Activated naive CD4-positive, alpha-beta T cell treated with anti-CD3 and anti-CD28 coated beads for 36 hours (primary cell): Measurements from ENCODE around the gene ZNF680. TPM values are rescaled to one million over a fixed set of nuclear protein-coding genes. Genes with fewer than 3 reads are reported as not detected.
"Not testable (repeated sequence)": the region's sequence is repeated elsewhere in the genome, so short reads cannot be mapped to it uniquely, and the experiment has no call there.

Source experiments
- CTCF ChIA-PET: fragments of 350-600 bp; sonication (Branson Sonifier 250); formaldehyde crosslinking; loops from one replicate; lab custom pipeline; 2021; ENCODE audit warnings: antibody characterized with exemption; lab: Charles Lee
- DNase-seq: peaks from one replicate; pipeline ENCODE4 v3.0.0-alpha.2; 2020
- H3K27ac Mint-ChIP-seq: one replicate; pipeline ENCODE4 v1.8.0; 2021; ENCODE audit warnings: mild to moderate bottlenecking, mixed read lengths
- H3K27me3 Mint-ChIP-seq: one replicate; pipeline ENCODE4 v1.8.0; 2021; ENCODE audit warnings: low read depth, mixed read lengths
- H3K36me3 Mint-ChIP-seq: one replicate; pipeline ENCODE4 v1.8.0; 2021; ENCODE audit warnings: low read depth, mixed read lengths
- H3K4me1 Mint-ChIP-seq: one replicate; pipeline ENCODE4 v1.8.0; 2021; ENCODE audit warnings: low read depth, mixed read lengths
- H3K4me3 Mint-ChIP-seq: one replicate; pipeline ENCODE4 v1.8.0; 2021; ENCODE audit warnings: mild to moderate bottlenecking, moderate library complexity, mixed read lengths
- H3K9me3 Mint-ChIP-seq: one replicate; pipeline ENCODE4 v1.8.0; 2021; ENCODE audit warnings: mixed read lengths
- intact Hi-C: fragments of 100-400 bp; cut with micrococcal nuclease; formaldehyde crosslinking; loops from one replicate; pipeline ENCODE4 v1.15.1; 2023
- total RNA-seq, 2 experiments: library from RNA; stranded (reverse); gene quantifications; one replicate each; pipeline ENCODE4 v1.2.3, GENCODE V29; 2021

Gene ZNF680
- total RNA-seq, 2 experiments from 2014 or later = 13.4 to 14.0 TPM

DNA sequence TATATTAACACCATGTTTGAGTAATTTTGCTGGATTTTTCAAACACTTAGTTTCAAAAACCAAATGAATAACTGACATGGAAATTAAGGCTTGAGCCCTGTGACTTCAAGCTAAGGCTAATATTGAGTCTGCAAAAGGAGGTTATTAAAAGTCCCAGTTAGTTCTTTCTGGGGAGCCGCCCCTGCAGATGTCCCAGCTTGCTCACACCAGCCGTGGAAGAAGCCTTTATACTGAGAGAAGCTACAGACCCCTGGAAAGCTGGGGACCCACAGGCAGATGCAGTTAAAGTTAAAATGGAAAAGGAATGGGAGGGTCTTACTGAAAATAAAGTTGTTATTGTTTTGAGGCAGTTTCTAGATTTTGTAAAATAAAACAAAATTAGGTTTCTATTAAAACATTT lies 18.5 kb upstream of the ZNF680 start:
- DNase-seq = no peak
- Mint-ChIP-seq H3K9me3 (peaks cover 4% of the 10 kb centered on the region), H3K27ac (no peak overlapping the region), H3K4me3 (no peak overlapping the region), H3K27me3 (no peaks in the 10 kb centered on the region), H3K4me1 (no peaks in the 10 kb centered on the region), H3K36me3 (peaks cover 1% of the 10 kb centered on the region)
- CTCF ChIA-PET = interaction anchor here (0.6 to 0.8 kb wide), 3 partner anchors 9 to 481 kb away, joined by 3 to 6 read pairs (median 5); no protein-coding TSS in a partner anchor
- intact Hi-C loops = no loop called here

DNA sequence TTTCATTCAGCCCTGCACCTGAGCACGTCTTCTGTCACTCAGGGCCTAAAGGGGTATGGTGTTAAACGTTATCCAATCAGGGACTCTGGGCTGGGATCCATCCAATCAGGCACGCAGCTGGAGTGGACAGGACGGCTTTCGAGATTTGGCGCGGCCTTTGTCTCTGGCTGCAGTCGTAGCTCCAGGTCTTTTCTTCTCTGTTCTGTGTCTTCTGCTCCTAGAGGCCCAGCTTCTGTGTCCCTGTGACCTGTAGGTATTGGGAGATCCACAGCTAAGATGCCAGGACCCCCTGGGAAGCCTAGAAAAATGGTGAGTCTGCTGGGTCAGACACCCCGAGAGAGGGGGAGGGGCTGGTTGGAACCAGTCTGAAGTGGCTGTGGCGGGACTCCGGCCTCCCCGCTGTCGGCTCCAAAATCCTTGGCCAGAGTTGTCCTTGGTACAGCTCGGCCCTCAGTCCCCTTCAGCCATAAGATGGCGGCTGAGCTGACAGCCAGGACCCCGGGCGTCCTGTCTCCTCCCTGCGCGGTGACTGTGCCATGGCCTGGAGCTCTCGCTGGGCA lies 11.7 kb upstream of the ZNF680 start:
- Mint-ChIP-seq H3K4me1 (peaks cover 7% of the 10 kb centered on the region), H3K27me3 (peaks cover 17% of the 10 kb centered on the region), H3K27ac (no peak overlapping the region), H3K36me3 (peaks cover 5% of the 10 kb centered on the region), H3K9me3 (peaks cover 2% of the 10 kb centered on the region), H3K4me3 (peak overlapping the region; percentile 21)
- DNase-seq = no peak
- intact Hi-C loops = no loop called here
- CTCF ChIA-PET = interaction anchor here (0.7 kb wide), 1 partner anchor 79 kb away, joined by 6 read pairs; no protein-coding TSS in a partner anchor

- H3K27ac Mint-ChIP-seq, H3K36me3 Mint-ChIP-seq, H3K9me3 Mint-ChIP-seq, CTCF ChIA-PET, intact Hi-C loops, DNase-seq: not testable (repeated sequence)
- Mint-ChIP-seq H3K4me1 (peaks cover 13% of the 10 kb centered on the region), H3K4me3 (peak overlapping the region; percentile 79), H3K27me3 (peaks cover 19% of the 10 kb centered on the region)
Measured at GRCh38 chr7:64570284-64570605, 7.4 kb upstream of the ZNF680 start.

- peak; percentile 58 for DNase-seq
- intact Hi-C loops, H3K36me3 Mint-ChIP-seq, H3K9me3 Mint-ChIP-seq, H3K27ac Mint-ChIP-seq: not testable (repeated sequence)
- CTCF ChIA-PET = interaction anchor here (0.6 to 0.7 kb wide), 2 partner anchors 112 to 434 kb away, joined by 3 read pairs; no protein-coding TSS in a partner anchor
- Mint-ChIP-seq H3K4me1 (peaks cover 11% of the 10 kb centered on the region), H3K4me3 (peak overlapping the region; percentile 79), H3K27me3 (peaks cover 15% of the 10 kb centered on the region)
Measured at GRCh38 chr7:64569372-64570283, 6.8 kb upstream of the ZNF680 start.

DNA sequence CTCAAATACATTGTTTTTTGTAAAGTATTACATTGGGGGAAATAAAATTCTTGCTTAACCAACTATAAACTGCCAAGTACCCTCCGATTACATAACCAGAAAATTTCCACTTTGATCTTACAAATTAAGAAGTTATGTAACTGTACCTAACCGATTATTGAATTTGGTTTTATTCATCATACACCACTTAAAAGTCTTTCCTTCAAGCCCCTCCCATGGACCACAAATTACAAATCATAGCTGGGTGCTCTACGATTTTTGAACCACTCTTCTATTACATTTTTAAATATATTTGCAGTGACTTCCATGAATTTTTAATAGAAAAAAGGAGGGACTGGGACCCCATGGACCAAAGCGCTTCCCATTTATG lies 630 bp downstream of the ZNF680 start:
- H3K27me3 Mint-ChIP-seq = no peaks in the 10 kb centered on the region
- CTCF ChIA-PET = interaction anchor here (1.3 kb wide), 1 partner anchor 104 kb away, joined by 3 read pairs; no protein-coding TSS in a partner anchor
- peaks cover 24% of the 10 kb centered on the region for H3K4me1 Mint-ChIP-seq

GRCh38 chr7:64559206-64559605 lies 3.7 kb downstream of the ZNF680 start:
- CTCF ChIA-PET = no interaction called here
- no peaks in the 10 kb centered on the region for H3K27me3 Mint-ChIP-seq
- no peak for DNase-seq
- H3K36me3 Mint-ChIP-seq = peaks cover 60% of the 10 kb centered on the region
- peaks cover 24% of the 10 kb centered on the region for H3K4me1 Mint-ChIP-seq
- no peak overlapping the region for H3K27ac Mint-ChIP-seq
- peaks cover 26% of the 10 kb centered on the region for H3K9me3 Mint-ChIP-seq
- H3K4me3 Mint-ChIP-seq = no peak overlapping the region
- intact Hi-C loops = no loop called here

More for the DNA sequence above, 630 bp downstream of the ZNF680 start:
- Mint-ChIP-seq H3K27ac (peak overlapping the region; percentile 97), H3K4me3 (peak overlapping the region; percentile 100), H3K9me3 (peaks cover 8% of the 10 kb centered on the region), H3K36me3 (peaks cover 35% of the 10 kb centered on the region)
- intact Hi-C loops = loop anchor here (2.0 to 5.0 kb wide), 3 partner anchors 103 to 340 kb away; partner anchors contain the start of genes ZNF138 and ZNF273
- no peak for DNase-seq

- intact Hi-C loops = no loop called here
- H3K9me3 Mint-ChIP-seq = peaks cover 26% of the 10 kb centered on the region
- DNase-seq = no peak
- CTCF ChIA-PET = no interaction called here
- H3K27ac Mint-ChIP-seq = no peak overlapping the region
- peaks cover 20% of the 10 kb centered on the region for H3K4me1 Mint-ChIP-seq
- no peaks in the 10 kb centered on the region for H3K27me3 Mint-ChIP-seq
- H3K4me3 Mint-ChIP-seq = no peak overlapping the region
- H3K36me3 Mint-ChIP-seq = peaks cover 61% of the 10 kb centered on the region
Measured at GRCh38 chr7:64558781-64559180, 4.1 kb downstream of the ZNF680 start.

DNA sequence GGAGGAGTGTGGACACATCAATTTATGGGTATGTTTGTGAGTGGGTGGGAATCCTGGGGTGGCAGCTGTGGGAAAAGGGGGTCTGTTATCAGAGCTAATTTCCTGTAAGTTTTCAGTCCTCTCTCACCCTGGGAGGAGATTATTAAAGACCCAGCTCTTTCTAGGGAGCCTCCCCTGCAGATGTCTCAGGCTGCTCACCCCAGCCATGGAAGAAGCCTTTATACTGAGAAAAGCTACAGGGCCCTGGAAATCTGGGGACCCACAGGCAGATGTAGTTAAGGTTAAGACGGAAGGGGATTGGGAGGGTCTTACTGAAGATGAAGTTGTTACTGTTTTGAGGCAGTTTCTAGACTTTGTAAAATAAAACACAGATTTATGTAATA lies 4.6 kb downstream of the ZNF680 start:
- no peaks in the 10 kb centered on the region for H3K27me3 Mint-ChIP-seq
- intact Hi-C loops = no loop called here
- peaks cover 17% of the 10 kb centered on the region for H3K4me1 Mint-ChIP-seq
- H3K9me3 Mint-ChIP-seq = peaks cover 29% of the 10 kb centered on the region
- H3K27ac Mint-ChIP-seq = no peak overlapping the region
- CTCF ChIA-PET = interaction anchor here (0.5 kb wide), 1 partner anchor 10 kb away, joined by 4 read pairs; no protein-coding TSS in a partner anchor
- H3K4me3 Mint-ChIP-seq = no peak overlapping the region
- peaks cover 66% of the 10 kb centered on the region for H3K36me3 Mint-ChIP-seq
- DNase-seq = no peak

DNA sequence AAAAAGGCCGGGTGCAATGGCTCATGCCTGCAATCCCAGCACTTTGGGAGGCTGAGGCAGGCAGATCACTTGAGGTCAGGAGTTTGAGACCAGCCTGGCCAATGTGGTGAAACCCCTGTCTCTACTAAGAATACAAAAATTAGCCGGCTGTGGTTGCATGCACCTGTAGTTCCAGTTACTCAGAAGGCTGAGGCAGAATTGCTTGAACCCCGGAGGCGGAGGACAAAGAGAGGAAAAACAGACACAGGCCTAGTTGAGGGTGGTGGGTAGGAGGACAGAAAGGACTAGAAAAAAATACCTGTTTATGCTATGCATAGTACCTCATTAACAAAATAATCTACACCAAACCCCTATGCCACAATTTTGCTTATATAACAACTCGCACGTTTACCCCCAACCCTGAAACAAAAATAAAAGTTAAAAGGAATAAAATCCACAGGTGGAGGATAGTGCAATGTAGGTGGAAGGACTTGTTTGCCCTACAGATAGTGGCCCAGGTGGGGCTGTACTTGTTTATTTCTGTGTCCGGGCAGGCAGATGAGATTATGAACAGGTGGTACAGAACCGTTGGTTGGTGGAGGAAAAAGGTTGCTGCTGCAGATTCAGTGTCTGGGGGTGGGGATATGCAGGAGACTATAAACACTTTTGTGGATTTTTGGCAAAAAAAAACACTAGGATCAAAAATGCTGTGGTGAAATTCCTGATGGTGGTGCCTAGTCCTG lies 5.1 kb downstream of the ZNF680 start:
- peaks cover 17% of the 10 kb centered on the region for H3K4me1 Mint-ChIP-seq
- no peak overlapping the region for H3K4me3 Mint-ChIP-seq
- H3K27me3 Mint-ChIP-seq = no peaks in the 10 kb centered on the region
- H3K36me3 Mint-ChIP-seq = peaks cover 69% of the 10 kb centered on the region
- CTCF ChIA-PET = interaction anchor here (0.5 to 0.7 kb wide), 2 partner anchors 9 to 42 kb away, joined by 4 to 7 read pairs; no protein-coding TSS in a partner anchor
- peaks cover 30% of the 10 kb centered on the region for H3K9me3 Mint-ChIP-seq
- H3K27ac Mint-ChIP-seq = no peak overlapping the region
- no peak for DNase-seq
- intact Hi-C loops = no loop called here

GRCh38 chr7:64555046-64555445 lies 7.8 kb downstream of the ZNF680 start:
- H3K36me3 Mint-ChIP-seq = peaks cover 77% of the 10 kb centered on the region
- H3K4me1 Mint-ChIP-seq = peaks cover 8% of the 10 kb centered on the region
- H3K27ac Mint-ChIP-seq = no peak overlapping the region
- H3K27me3 Mint-ChIP-seq = no peaks in the 10 kb centered on the region
- intact Hi-C loops = no loop called here
- DNase-seq = no peak
- H3K4me3 Mint-ChIP-seq = no peak overlapping the region
- CTCF ChIA-PET = interaction anchor here (0.6 kb wide), 1 partner anchor 109 kb away, joined by 4 read pairs; no protein-coding TSS in a partner anchor
- H3K9me3 Mint-ChIP-seq = peaks cover 44% of the 10 kb centered on the region

- H3K4me3 Mint-ChIP-seq, intact Hi-C loops, H3K27me3 Mint-ChIP-seq, CTCF ChIA-PET, H3K27ac Mint-ChIP-seq, H3K4me1 Mint-ChIP-seq, DNase-seq: not testable (repeated sequence)
- H3K9me3 Mint-ChIP-seq = peaks cover 47% of the 10 kb centered on the region
- peaks cover 82% of the 10 kb centered on the region for H3K36me3 Mint-ChIP-seq
Measured at GRCh38 chr7:64554188-64554587, 8.7 kb downstream of the ZNF680 start.
